Heart left ventricle (tissue), 16 donors: ENCODE measurements around the gene B3GALT2. TPM values are rescaled to one million over a fixed set of nuclear protein-coding genes. Genes with fewer than 3 reads are reported as not detected.

Experiments
- ATAC-seq, 4 donors: fragments of 200-7000 bp; cut with Tn5 transposase; one replicate each; pipeline ENCODE4 v1.9.1; 2020 to 2022; ENCODE audit warnings: moderate library complexity in 4 of 4, mild to moderate bottlenecking in 3 of 4, moderate number of reproducible peaks in 1 of 4
- DNase-seq, 5 donors: peaks; one replicate each; pipeline ENCODE4 v3.0.0-alpha.2; 2020
- H3K27ac ChIP-seq, 12 donors: fragments of 200-600 bp; sonication (generic) in 4 of 12; one replicate each; pipeline versions ENCODE4 v1.5.0 to v1.8.0; 2016 to 2022; ENCODE audit warnings: mild to moderate bottlenecking in 2 of 12
- H3K27me3 ChIP-seq, 9 donors: fragments of 200-600 bp; sonication (generic) in 2 of 9; one replicate each; pipeline versions ENCODE4 v1.5.1 to v1.8.0; 2016 to 2022; ENCODE audit warnings: mild to moderate bottlenecking in 3 of 9
- H3K36me3 ChIP-seq, 9 donors: fragments of 200-600 bp; sonication (generic) in 2 of 9; one replicate each; pipeline versions ENCODE4 v1.5.0 to v1.8.0; 2018 to 2022; ENCODE audit warnings: mild to moderate bottlenecking in 2 of 9
- H3K4me1 ChIP-seq, 12 donors: fragments of 200-600 bp; sonication (generic) in 4 of 12; one replicate each; pipeline versions ENCODE4 v1.5.0 to v1.8.0; 2016 to 2022; ENCODE audit warnings: mild to moderate bottlenecking in 3 of 12
- H3K4me3 ChIP-seq, 12 donors: fragments of 200-600 bp; sonication (generic) in 4 of 12; one replicate each; pipeline versions ENCODE4 v1.5.0 to v1.8.0; 2017 to 2022; ENCODE audit warnings: mild to moderate bottlenecking in 9 of 12, moderate library complexity in 4 of 12
- H3K9me3 ChIP-seq, 12 donors: fragments of 200-600 bp; sonication (generic) in 4 of 12; one replicate each; pipeline versions ENCODE4 v1.5.0 to v1.8.0; 2016 to 2022; ENCODE audit warnings: mild to moderate bottlenecking in 1 of 12
- POLR2A ChIP-seq, 2 donors: fragments of 450-650 bp; IDR thresholded peaks; one replicate each; pipeline ENCODE4 v1.6.1; 2017; ENCODE audit warnings: antibody characterized with exemption in 2 of 2, mild to moderate bottlenecking in 2 of 2, moderate library complexity in 2 of 2
- WGBS, 4 donors: extraction: QIAGEN DNeasy Blood & Tissue Kit in 2 of 4; methylation state at CpG; one replicate each; pipeline versions ENCODE4 v1.1.5 to v1.1.7; 2013 to 2018; 5-methylcytosine and 5-hydroxymethylcytosine counted together
- intact Hi-C, 10 donors: fragments of 100-400 bp; cut with DNase I; formaldehyde crosslinking; loops; one replicate each; pipeline versions ENCODE4 v1.11.1 to v1.14.2; 2022
- polyA plus RNA-seq, 2 donors: library from polyadenylated mRNA; stranded (reverse); fragments of 200-250 nt; gene quantifications; one replicate each; pipeline ENCODE4 v1.2.3, GENCODE V29; 2013
- total RNA-seq, 9 donors: library from RNA; depleted of rRNA in 2 of 9; stranded (reverse); fragments of >200 nt in 2 of 9; fragmentation: NEBNext Ultra II Directional in 3 of 9; extraction: Animal tissue kit (Norgen Biotek cat#: 25700) in 3 of 9; gene quantifications; one replicate each; pipeline versions ENCODE4 v1.1.0 to v1.2.4, GENCODE V29; 2016 to 2023
- TF ChIP-seq, protein P1 (sequence below), 12 donors: fragments of 200-600 bp; sonication (generic) in 4 of 12; IDR thresholded peaks; one replicate each; pipeline versions ENCODE4 v1.5.0 to v1.8.0; 2018 to 2022; ENCODE audit warnings: antibody characterized with exemption in 12 of 12, mild to moderate bottlenecking in 5 of 12
- donor health status: ischemic (EF 13 %, LVEDD 7.1; RV severe dilation, severe dysfunction).
- donor health status: healthy with polysubstance abuse.
- donor health status: DM: no; HTN: yes; CAD: no.
- donor health status: DM: no; HTN: no; CAD: no.
- donor health status: ischemic (EF 25% LVEDD 6.9; RV normal size, moderate dysfunction).
- donor health status: ischemic (EF 25% LVEDD 5.7; RV mildly dilated, moderate dysfunction).
- donor health status: healthy.
- donor health status: DM: yes; HTN: yes; CAD: no.
- donor health status: ischemic (EF 35%, LVEDD 5.7; RV mildly dilated, moderate dysfunction).
- donor health status: nonischemic (EF 11% LVEDD 7.7; RV severe dilation, severe dysfunction).
- donor health status: DM: yes; HTN: yes; CAD: no.
- donor health status: PGD.
- donor health status: ischemic (EF 29% LVEDD 5.4; RV normal size, mild dysfunction).
- donor health status: nonischemic (EF 23%, LVEDD 6.1; RV moderate dilation, normal function).

Gene B3GALT2
- total and polyA plus RNA-seq, 11 donors = 14.6 to 67.0 (median 53.2) TPM

DNA sequence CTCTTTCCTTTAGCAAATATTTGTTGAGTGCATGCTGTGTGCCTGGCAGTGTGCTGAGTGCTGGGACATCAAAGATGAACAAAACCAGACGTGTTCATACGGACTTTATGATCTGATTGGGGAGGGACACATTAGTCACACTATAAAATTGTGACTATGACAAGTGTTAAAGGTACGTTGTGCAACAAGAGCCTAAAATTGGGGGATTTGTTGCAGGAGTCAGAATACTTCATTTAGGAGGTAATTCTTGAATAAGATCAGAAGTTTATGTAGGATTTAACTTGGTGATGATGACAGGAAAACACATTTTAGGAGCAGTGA, 29.6 kb downstream of the B3GALT2 start:
- no peaks in the 10 kb centered on the region for H3K27me3 ChIP-seq
- H3K9me3 ChIP-seq = no peaks in the 10 kb centered on the region
- no peak overlapping the region for H3K4me3 ChIP-seq
- intact Hi-C loops = no loop called here
- peaks cover 0 to 11% (median 0%) of the 10 kb centered on the region in 12 donors for H3K4me1 ChIP-seq
- H3K36me3 ChIP-seq = peaks cover 0 to 60% (median 38%) of the 10 kb centered on the region in 9 donors
- no peak overlapping the region for H3K27ac ChIP-seq
- no peak for TF ChIP-seq POLR2A (IDR thresholded peaks at IDR 0.05)
- TF ChIP-seq, protein P1, sequence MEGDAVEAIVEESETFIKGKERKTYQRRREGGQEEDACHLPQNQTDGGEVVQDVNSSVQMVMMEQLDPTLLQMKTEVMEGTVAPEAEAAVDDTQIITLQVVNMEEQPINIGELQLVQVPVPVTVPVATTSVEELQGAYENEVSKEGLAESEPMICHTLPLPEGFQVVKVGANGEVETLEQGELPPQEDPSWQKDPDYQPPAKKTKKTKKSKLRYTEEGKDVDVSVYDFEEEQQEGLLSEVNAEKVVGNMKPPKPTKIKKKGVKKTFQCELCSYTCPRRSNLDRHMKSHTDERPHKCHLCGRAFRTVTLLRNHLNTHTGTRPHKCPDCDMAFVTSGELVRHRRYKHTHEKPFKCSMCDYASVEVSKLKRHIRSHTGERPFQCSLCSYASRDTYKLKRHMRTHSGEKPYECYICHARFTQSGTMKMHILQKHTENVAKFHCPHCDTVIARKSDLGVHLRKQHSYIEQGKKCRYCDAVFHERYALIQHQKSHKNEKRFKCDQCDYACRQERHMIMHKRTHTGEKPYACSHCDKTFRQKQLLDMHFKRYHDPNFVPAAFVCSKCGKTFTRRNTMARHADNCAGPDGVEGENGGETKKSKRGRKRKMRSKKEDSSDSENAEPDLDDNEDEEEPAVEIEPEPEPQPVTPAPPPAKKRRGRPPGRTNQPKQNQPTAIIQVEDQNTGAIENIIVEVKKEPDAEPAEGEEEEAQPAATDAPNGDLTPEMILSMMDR (IDR thresholded peaks at IDR 0.05) = no peak
- no peak for DNase-seq
- ATAC-seq = no peak
- WGBS, 4 donors = 67 to 73% (median 70%) methylated on average over 3 of the region's 3 CpGs

GRCh38 chr1:193156117-193156821, 30.1 kb downstream of the B3GALT2 start:
- H3K27ac ChIP-seq = no peak overlapping the region
- peaks cover 0 to 65% (median 43%) of the 10 kb centered on the region in 9 donors for H3K36me3 ChIP-seq
- H3K4me1 ChIP-seq = peaks cover 0 to 11% (median 0%) of the 10 kb centered on the region in 12 donors
- ATAC-seq = no peak
- H3K9me3 ChIP-seq = no peaks in the 10 kb centered on the region
- H3K27me3 ChIP-seq = no peaks in the 10 kb centered on the region
- intact Hi-C loops = no loop called here
- H3K4me3 ChIP-seq = no peak overlapping the region
- no peak for TF ChIP-seq POLR2A (IDR thresholded peaks at IDR 0.05)
- TF ChIP-seq, protein P1 (IDR thresholded peaks at IDR 0.05) = no peak
- WGBS, 4 donors = 94 to 98% (median 96%) methylated on average over 3 of the region's 3 CpGs
- no peak for DNase-seq

- no peaks in the 10 kb centered on the region for H3K27me3 ChIP-seq
- ATAC-seq = no peak
- intact Hi-C loops = loop anchor here in 2 of 10 donors (5.0 kb wide), 2 partner anchors 607 to 1152 kb away; no protein-coding TSS in a partner anchor
Measured at GRCh38 chr1:193144999-193145398, 41.4 kb downstream of the B3GALT2 start.

DNA sequence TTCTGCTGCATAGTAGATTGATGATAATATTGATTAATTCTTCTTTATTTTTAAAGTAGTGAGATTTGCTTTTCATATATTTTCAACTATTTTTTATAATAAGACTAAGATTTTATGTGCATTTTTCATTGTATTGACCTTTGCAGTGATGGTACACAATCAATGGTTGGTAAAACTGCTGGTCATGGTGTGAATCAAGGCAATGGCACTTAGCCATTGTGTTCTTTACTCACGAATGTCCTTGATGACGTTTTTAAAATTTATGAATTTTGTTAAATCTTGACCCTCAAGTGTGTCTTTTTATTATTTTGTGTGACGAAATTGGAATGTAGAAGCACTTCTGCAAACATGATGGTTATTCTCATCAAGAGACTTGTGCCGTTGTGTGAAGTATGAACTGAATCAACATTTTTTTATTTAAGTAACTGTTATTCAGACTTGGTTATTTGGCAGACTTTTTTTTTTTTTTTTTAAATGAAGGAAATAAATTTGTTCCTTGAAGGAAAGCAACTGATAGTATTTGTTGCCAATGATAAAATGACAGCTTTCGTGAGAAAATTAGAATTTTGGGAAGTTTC, 42.0 kb downstream of the B3GALT2 start:
- H3K36me3 ChIP-seq = peaks cover 0 to 96% (median 81%) of the 10 kb centered on the region in 9 donors
- WGBS, 4 donors = 84 to 88% (median 86%) methylated on average over 5 of the region's 5 CpGs
- intact Hi-C loops = loop anchor here in 2 of 10 donors (5.0 kb wide), 2 partner anchors 608 to 1153 kb away; no protein-coding TSS in a partner anchor
- H3K4me1 ChIP-seq = peaks cover 0 to 18% (median 2%) of the 10 kb centered on the region in 12 donors
- no peak for TF ChIP-seq POLR2A (IDR thresholded peaks at IDR 0.05)
- TF ChIP-seq, protein P1 (IDR thresholded peaks at IDR 0.05) = no peak
- no peaks in the 10 kb centered on the region for H3K27me3 ChIP-seq
- no peak overlapping the region for H3K4me3 ChIP-seq
- no peaks in the 10 kb centered on the region for H3K9me3 ChIP-seq
- no peak overlapping the region for H3K27ac ChIP-seq
- no peak for DNase-seq
- no peak for ATAC-seq

More at GRCh38 chr1:193144999-193145398, 41.4 kb downstream of the B3GALT2 start:
- TF ChIP-seq, protein P1 (IDR thresholded peaks at IDR 0.05) = no peak
- TF ChIP-seq POLR2A (IDR thresholded peaks at IDR 0.05) = no peak
- H3K9me3 ChIP-seq = no peaks in the 10 kb centered on the region
- peaks cover 0 to 18% (median 1%) of the 10 kb centered on the region in 12 donors for H3K4me1 ChIP-seq
- WGBS, 4 donors = 85 to 92% (median 90%) methylated on average over 1 of the region's 1 CpG
- H3K27ac ChIP-seq = no peak overlapping the region
- no peak for DNase-seq
- peaks cover 0 to 96% (median 81%) of the 10 kb centered on the region in 9 donors for H3K36me3 ChIP-seq
- no peak overlapping the region for H3K4me3 ChIP-seq
